NCI-H748 treated with DMSO at 0.1 percent for 48 hours (cell line): ENCODE data around the gene NPC1.

Experiments
- DNase-seq: peaks from one replicate; lab custom pipeline; 2025; lab: John Stamatoyannopoulos, UW

Gene NPC1

GRCh38 chr18:23487738-23488570, 98.4 kb downstream of the NPC1 start:
- no peak for DNase-seq

- DNase-seq, result no peak
Measured at GRCh38 chr18:23485386-23485785, 100.9 kb downstream of the NPC1 start.

GRCh38 chr18:23484561-23485182, 101.6 kb downstream of the NPC1 start:
- no peak for DNase-seq
